DND-41 (cell line): Measurements from ENCODE around the gene ETNK2.

Source experiments
- ATAC-seq: fragments of 200-7000 bp; cut with Tn5 transposase; 3 replicates; pipeline ENCODE4 v1.9.1; 2021; ENCODE audit warnings: low read depth; ENCODE audit not compliant: insufficient read depth
- DNase-seq: peaks from one replicate; pipeline ENCODE4 v3.0.0-alpha.2; 2020
- H2AFZ ChIP-seq: 2 replicates; pipeline ENCODE4 v1.6.0; 2012; ENCODE audit warnings: low read depth, low read length
- H3K27ac ChIP-seq: 2 replicates; pipeline ENCODE4 v1.5.1; 2012; ENCODE audit warnings: low read length, inconsistent platforms
- H3K27me3 ChIP-seq: fragments of 200-600 bp; sonication (generic); 2 replicates; pipeline ENCODE4 v1.6.0; 2012; ENCODE audit warnings: low read length, mild to moderate bottlenecking, inconsistent platforms; ENCODE audit not compliant: insufficient read depth, poor library complexity
- H3K36me3 ChIP-seq: 2 replicates; pipeline ENCODE4 v1.5.1; 2012; ENCODE audit warnings: low read length, inconsistent platforms; ENCODE audit not compliant: insufficient read depth
- H3K4me1 ChIP-seq: 2 replicates; pipeline ENCODE4 v1.5.1; 2012; ENCODE audit warnings: mild to moderate bottlenecking, low read length; ENCODE audit not compliant: insufficient read depth
- H3K4me2 ChIP-seq: 2 replicates; pipeline ENCODE4 v1.6.0; 2012; ENCODE audit warnings: mild to moderate bottlenecking, moderate library complexity, low read length, inconsistent platforms; ENCODE audit not compliant: insufficient read depth
- H3K4me3 ChIP-seq, 2 experiments: fragments of 200-600 bp in 1 of 2; shearing (Covaris generic) in 1 of 2; 2 replicates each; pipeline ENCODE4 v1.5.1; 2012 to 2016; ENCODE audit warnings: inconsistent platforms in 2 of 2, low read length in 2 of 2, mild to moderate bottlenecking in 2 of 2, low read depth in 1 of 2, moderate library complexity in 1 of 2
- H3K79me2 ChIP-seq: 2 replicates; pipeline ENCODE4 v1.6.0; 2012; ENCODE audit warnings: low read length, inconsistent platforms; ENCODE audit not compliant: insufficient read depth
- H3K9ac ChIP-seq: 2 replicates; pipeline ENCODE4 v1.6.0; 2012; ENCODE audit warnings: low read depth, mild to moderate bottlenecking, inconsistent platforms, low read length, moderate library complexity
- H3K9me3 ChIP-seq: 2 replicates; pipeline ENCODE4 v1.5.1; 2012; ENCODE audit warnings: low read length, moderate library complexity, mild to moderate bottlenecking, inconsistent platforms; ENCODE audit not compliant: insufficient read depth, severe bottlenecking
- H4K20me1 ChIP-seq: 2 replicates; pipeline ENCODE4 v1.6.0; 2012; ENCODE audit warnings: low read length; ENCODE audit not compliant: insufficient read depth
- CTCF ChIP-seq: IDR thresholded peaks from 2 replicates; pipeline ENCODE4 v1.5.1; 2012; ENCODE audit warnings: borderline replicate concordance, low read length, moderate library complexity, mild to moderate bottlenecking; ENCODE audit not compliant: poor library complexity, severe bottlenecking; ENCODE audit errors: extremely low read depth
- EZH2 ChIP-seq: IDR thresholded peaks from 3 replicates; pipeline ENCODE4 v1.6.1; 2012; ENCODE audit warnings: borderline replicate concordance, low read depth, mild to moderate bottlenecking, moderate library complexity, low read length, inconsistent platforms; ENCODE audit not compliant: severe bottlenecking

The ETNK2 gene

GRCh38 chr1:204169858-204170257, 18.0 kb upstream of the ETNK2 start:
- no peak overlapping the region for H2AFZ ChIP-seq
- H3K9ac ChIP-seq: no peak overlapping the region
- TF ChIP-seq CTCF: no peak
- TF ChIP-seq EZH2: no peak
- H3K27me3 ChIP-seq: no peaks in the 10 kb centered on the region
- peaks cover 35% of the 10 kb centered on the region for H3K9me3 ChIP-seq
- H3K4me2 ChIP-seq: no peak overlapping the region
- H3K4me3 ChIP-seq: no peak overlapping the region
- no peaks in the 10 kb centered on the region for H3K79me2 ChIP-seq
- no peaks in the 10 kb centered on the region for H4K20me1 ChIP-seq
- H3K27ac ChIP-seq: no peak overlapping the region
- no peaks in the 10 kb centered on the region for H3K36me3 ChIP-seq
- DNase-seq (no peak), ATAC-seq (no peak)
- H3K4me1 ChIP-seq: no peaks in the 10 kb centered on the region

GRCh38 chr1:204167730-204168129, 15.9 kb upstream of the ETNK2 start:
- Histone ChIP-seq H3K4me3 (no peak overlapping the region), H3K9me3 (peaks cover 35% of the 10 kb centered on the region), H3K4me2 (no peak overlapping the region), H3K9ac (no peak overlapping the region), H3K79me2 (no peaks in the 10 kb centered on the region), H3K27me3 (no peaks in the 10 kb centered on the region), H3K27ac (no peak overlapping the region), H4K20me1 (no peaks in the 10 kb centered on the region), H3K4me1 (no peaks in the 10 kb centered on the region), H2AFZ (no peak overlapping the region), H3K36me3 (no peaks in the 10 kb centered on the region)
- TF ChIP-seq EZH2 (no peak), CTCF (no peak)
- DNase-seq (no peak), ATAC-seq (no peak)

GRCh38 chr1:204166219-204166618, 14.4 kb upstream of the ETNK2 start, which contains the start of gene REN:
Gene REN (minus strand): TSS chr1:204166337. CDS start chr1:204166293, 44 bp downstream.
- DNase-seq (no peak), ATAC-seq (no peak)
- H3K4me2 ChIP-seq: no peak within 1 kb of the TSS
- H3K27ac ChIP-seq: no peak within 1 kb of the TSS
- TF ChIP-seq CTCF: no peak
- TF ChIP-seq EZH2: no peak
- no peak within 1 kb of the TSS for H2AFZ ChIP-seq
- no peak within 1 kb of the TSS for H3K9ac ChIP-seq
- no peaks in the 10 kb centered on the region for H4K20me1 ChIP-seq
- no peaks in the 10 kb centered on the region for H3K27me3 ChIP-seq
- no peak within 1 kb of the TSS for H3K4me3 ChIP-seq
- H3K36me3 ChIP-seq: no peaks in the 10 kb centered on the region
- H3K4me1 ChIP-seq: no peaks in the 10 kb centered on the region
- H3K79me2 ChIP-seq: no peaks in the 10 kb centered on the region
- H3K9me3 ChIP-seq: peaks cover 28% of the 10 kb centered on the region

- TF ChIP-seq EZH2: no peak
- peak; percentile 99 for TF ChIP-seq CTCF
- peak; percentile 99 for ATAC-seq
- H2AFZ ChIP-seq: no peak overlapping the region
- H3K79me2 ChIP-seq: no peaks in the 10 kb centered on the region
- H3K36me3 ChIP-seq: no peaks in the 10 kb centered on the region
- H3K4me2 ChIP-seq: no peak overlapping the region
- H3K4me3 ChIP-seq: no peak overlapping the region
- H3K4me1 ChIP-seq: no peaks in the 10 kb centered on the region
- H3K9ac ChIP-seq: no peak overlapping the region
- H4K20me1 ChIP-seq: no peaks in the 10 kb centered on the region
- peaks cover 2% of the 10 kb centered on the region for H3K27me3 ChIP-seq
- DNase-seq: peak; percentile 78
- H3K27ac ChIP-seq: no peak overlapping the region
- peaks cover 3% of the 10 kb centered on the region for H3K9me3 ChIP-seq
Measured at GRCh38 chr1:204162494-204163074, 10.7 kb upstream of the ETNK2 start.
